Activated naive CD4-positive, alpha-beta T cell (primary cell): ENCODE measurements around the gene IBA57.
"Not testable (repeated sequence)": the region's sequence is repeated elsewhere in the genome, so short reads cannot be mapped to it uniquely, and the experiment has no call there.

Experiments
- DNase-seq, 4 experiments: peaks; one replicate each; lab custom pipeline; 2025; lab: John Stamatoyannopoulos, UW

The IBA57 gene

GRCh38 chr1:228172591-228173527 lies 7.3 kb downstream of the IBA57 start:
- no peak for DNase-seq

GRCh38 chr1:228173528-228174481 lies 8.2 kb downstream of the IBA57 start:
- DNase-seq: not testable (repeated sequence)

DNA sequence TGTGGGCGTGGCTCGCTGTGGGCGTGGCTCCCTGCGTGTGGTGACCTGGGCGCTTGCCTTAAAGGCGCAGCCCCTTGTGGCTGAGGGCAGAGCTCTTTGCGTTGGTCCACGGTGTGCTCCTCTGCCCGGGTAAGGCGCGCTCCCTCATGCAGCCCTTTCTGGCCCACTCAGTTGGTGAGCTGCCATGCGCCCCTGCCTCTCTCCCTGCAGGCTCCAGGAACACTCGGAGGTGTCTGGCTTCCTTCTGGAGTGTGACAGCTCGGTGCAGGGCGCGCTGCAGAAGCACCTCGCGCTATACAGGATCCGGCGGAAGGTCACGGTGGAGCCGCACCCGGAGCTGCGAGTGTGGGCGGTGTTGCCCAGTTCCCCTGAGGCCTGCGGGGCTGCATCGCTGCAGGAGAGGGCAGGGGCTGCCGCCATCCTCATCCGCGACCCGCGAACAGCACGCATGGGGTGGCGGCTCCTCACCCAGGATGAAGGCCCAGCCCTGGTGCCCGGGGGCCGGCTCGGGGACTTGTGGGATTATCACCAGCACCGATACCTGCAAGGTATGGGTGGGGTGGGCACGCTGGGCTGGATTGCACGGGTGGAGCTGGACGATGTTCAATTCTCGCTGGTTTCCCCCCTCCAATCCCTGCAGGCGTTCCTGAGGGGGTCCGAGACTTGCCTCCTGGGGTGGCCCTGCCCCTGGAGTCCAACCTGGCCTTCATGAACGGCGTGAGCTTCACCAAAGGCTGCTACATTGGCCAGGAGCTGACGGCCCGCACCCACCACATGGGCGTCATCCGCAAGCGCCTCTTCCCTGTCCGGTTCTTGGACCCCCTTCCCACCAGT lies 9.1 kb downstream of the IBA57 start:
- DNase-seq: no peak

DNA sequence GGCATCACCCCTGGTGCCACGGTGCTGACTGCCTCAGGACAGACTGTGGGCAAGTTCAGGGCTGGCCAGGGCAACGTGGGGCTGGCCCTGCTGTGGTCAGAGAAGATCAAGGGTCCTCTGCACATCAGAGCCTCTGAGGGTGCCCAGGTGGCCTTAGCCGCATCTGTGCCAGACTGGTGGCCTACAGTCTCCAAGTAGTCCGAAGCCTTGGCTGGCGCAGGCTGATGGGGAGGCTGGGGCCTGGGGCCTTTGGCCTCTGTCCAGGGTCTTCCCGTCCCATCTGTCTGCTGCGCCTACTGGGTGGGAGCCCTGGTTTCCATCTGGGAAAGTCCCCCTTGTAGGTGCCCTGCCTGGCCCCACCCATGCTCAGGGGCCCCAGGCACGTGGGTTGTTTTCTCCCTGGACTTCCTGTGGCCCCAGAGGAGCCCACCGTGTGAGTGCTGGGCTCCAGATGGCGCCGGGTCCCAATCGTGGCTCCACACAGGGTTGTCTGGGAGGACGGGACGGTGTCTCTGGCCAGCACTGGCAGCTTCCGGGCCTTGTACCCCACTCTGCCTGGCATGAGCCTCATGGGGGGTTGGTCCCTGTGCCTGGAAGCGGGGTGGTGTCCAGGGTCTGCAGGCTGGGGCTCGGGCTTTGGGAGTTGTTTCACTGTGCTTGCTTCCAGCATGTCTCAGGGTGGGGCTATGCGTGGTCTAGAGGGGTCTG lies 9.9 kb downstream of the IBA57 start:
- no peak for DNase-seq

- DNase-seq: no peak
Measured at GRCh38 chr1:228176024-228176395, 10.4 kb downstream of the IBA57 start.

GRCh38 chr1:228176461-228177182 lies 11.0 kb downstream of the IBA57 start:
- DNase-seq: no peak

DNA sequence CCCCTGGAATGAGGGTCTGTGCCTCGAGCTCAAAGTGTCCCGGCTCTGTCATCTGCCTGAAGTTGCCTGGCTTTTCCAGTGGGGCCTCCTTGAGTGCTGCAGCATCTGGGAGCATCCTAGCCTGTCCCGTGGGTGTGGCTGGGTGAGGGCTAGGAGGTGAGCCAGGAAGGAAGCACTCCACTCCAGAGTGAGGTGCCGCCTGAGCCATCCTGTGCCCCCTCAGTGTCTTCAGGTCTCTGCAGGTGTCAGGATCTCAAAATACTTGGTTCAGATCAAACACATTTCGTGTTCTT lies 11.5 kb downstream of the IBA57 start:
- DNase-seq: no peak

GRCh38 chr1:228177721-228178710 lies 12.4 kb downstream of the IBA57 start:
- no peak for DNase-seq

GRCh38 chr1:228178737-228179684 lies 13.4 kb downstream of the IBA57 start:
- DNase-seq: no peak

GRCh38 chr1:228180271-228180958 lies 14.8 kb downstream of the IBA57 start:
- DNase-seq: no peak

DNA sequence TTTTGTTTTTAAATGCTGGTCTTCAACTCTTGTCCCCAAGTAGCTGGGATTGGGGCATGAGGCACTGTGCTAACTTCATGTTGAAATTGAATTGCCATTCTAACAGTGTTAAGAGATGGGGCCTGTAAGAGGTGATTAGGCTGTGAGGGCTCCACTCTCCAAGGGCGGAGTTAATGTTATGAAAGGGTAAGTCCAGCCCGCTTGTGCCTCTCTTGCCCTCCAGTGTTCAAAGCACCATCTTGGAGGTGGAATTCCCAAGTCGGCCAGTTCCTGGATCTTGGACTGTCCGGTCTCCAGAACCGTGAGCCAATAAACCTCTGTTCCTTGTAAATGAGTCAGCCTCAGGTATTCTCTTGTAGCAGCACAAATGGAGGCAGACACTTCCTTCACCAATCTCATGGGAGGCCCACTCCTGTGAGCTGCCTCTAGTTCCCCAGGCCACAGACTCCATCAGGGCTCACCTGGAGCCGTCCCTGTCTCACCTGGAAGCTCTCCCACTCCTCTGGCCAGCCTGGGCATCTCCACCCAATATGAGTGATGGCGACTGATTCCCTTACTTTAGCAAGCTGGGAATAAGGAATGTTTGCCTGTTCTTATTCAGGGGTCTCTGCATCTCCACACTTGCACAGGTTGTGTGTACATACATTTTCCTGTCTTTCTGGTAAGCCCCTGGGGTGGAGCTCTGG lies 15.5 kb downstream of the IBA57 start:
- no peak for DNase-seq

GRCh38 chr1:228181645-228182034 lies 16.0 kb downstream of the IBA57 start:
- no peak for DNase-seq

DNA sequence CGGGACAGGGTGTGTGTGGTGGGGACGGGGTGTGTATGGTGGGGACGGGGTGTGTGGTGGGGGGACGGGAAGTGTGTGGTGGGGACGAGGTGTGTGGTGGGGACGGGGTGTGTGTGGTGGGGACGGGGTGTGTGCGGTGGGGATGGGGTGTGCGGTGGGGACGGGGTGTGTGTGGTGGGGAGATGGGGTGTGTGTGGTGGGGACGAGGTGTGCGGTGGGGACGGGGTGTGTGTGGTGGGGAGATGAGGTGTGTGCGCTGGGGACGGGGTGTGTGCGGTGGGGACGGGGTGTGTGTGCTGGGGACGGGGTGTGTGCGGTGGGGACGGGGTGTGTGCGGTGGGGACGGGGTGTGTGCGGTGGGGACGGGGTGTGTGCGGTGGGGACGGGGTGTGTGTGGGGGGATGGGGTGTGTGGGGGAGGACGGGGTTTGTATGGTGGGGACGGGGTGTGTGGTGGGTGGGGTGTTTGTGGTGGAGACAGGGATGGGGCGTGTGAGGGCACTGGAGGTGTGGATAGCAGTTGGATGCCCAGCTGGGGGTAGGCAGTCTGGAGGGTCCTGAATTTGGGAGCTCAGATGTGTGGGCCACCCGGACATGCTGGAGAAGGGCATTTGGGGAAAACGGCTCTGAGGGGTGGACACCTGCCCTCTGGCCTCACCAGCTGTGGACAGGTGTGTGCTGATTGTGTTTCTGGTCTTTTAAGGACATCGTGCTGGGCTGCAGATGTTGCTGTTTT lies 16.9 kb downstream of the IBA57 start:
- DNase-seq: no peak

DNA sequence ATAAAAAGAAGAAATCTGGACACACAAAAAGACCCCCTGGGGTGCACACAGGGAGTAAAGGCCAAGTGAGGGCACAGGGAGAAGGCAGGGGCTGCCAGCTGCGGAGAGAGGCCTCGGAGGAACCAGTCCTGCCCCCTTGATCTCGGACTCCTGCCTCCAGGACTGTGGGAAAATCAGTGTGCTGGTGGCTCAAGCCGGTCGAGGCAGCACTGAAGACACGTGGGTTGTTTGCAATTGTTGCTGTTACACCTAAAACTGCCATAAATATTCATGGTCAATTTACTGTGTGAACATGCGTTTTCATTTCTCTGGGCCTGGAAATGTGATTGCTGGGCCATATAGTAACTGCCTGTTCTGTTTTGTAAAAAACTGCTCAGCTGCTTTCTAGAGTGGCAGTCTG lies 18.5 kb downstream of the IBA57 start:
- no peak for DNase-seq

DNA sequence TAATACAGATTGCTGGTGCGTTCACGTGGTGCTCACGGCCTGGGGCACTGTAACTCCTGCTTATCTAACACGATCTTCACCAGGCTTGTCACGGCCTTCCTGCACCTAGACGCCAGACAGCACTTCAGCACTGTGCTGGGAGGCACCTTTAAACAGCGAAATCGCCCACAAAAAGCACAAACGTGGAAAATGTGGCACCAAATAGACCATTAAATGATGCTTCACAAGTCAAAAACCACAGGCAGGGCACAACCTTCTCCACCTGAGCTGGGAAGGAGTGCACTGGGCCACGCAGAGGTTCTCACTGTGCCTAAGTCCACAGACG lies 20.0 kb downstream of the IBA57 start:
- no peak for DNase-seq

DNA sequence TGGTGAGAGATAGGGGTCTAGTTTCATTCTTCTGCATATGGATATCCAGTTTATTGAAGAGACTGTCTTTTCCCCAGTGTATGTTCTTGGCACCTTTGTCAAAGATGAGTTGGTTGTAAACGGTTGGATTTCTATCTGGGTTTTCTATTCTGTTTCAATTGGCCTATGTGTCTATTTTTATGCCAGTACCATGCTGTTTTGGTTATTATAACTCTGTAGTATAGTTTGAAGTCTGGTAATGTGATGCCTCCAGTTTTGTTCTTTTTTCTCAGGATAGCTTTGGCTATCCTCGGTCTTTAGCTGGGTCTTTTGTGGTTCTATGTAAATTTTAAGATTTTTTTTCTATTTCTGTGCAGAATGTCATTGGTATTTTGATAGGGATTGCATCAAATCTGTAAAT lies 22.6 kb downstream of the IBA57 start:
- DNase-seq: not testable (repeated sequence)

DNA sequence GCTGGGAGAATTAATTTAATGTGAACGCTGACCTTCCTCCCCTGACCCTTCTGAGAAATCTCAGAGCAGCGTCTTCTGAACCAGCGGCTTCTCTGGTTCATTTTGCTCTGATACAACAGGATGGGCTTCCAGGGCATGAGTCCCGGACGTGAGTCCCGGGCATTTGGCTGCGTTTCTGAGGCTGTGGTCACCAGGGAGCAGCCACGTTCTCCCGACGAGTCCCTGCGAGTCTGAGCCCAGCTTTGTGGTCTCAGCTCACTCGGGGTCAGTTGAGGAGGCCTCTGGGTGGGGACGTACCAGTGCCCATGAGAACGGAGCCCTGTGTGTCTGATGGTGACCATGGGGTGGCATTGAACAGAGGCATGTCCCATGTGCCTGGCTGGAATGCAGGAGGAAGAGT lies 24.6 kb downstream of the IBA57 start:
- no peak for DNase-seq
